K562 (cell line): Measurements from ENCODE around the gene TANGO6. TPM values are rescaled to one million over a fixed set of nuclear protein-coding genes. Genes with fewer than 3 reads are reported as not detected.

Experiments used
- ELF1 ChIP-seq: fragments of 200-800 bp; sonication (Bioruptor generic); IDR thresholded peaks from 2 replicates; pipeline ENCODE4 v1.6.1; 2016; ENCODE audit warnings: missing genetic modification characterization, missing compliant biosample characterization
- HDAC1 ChIP-seq, 2 experiments: fragments of 450-650 bp; IDR thresholded peaks; 2 replicates each; pipeline ENCODE4 v1.6.1; 2016 to 2017; ENCODE audit warnings: inconsistent platforms in 1 of 2, mild to moderate bottlenecking in 1 of 2, moderate library complexity in 1 of 2
- MAZ ChIP-seq, 2 experiments: fragments of 450-650 bp in 1 of 2; sonication (generic) in 1 of 2; formaldehyde crosslinking; IDR thresholded peaks in 1 of 2; conservative IDR thresholded peaks in 1 of 2; 2 replicates each; pipeline versions ENCODE4 v1.4.0 to v1.5.0; 2020; ENCODE audit warnings: mild to moderate bottlenecking in 1 of 2, missing genetic modification reagents in 1 of 2
- MTA3 ChIP-seq: fragments of 450-650 bp; formaldehyde crosslinking; IDR thresholded peaks from 2 replicates; pipeline ENCODE4 v1.6.1; 2017; ENCODE audit warnings: mild to moderate bottlenecking, borderline replicate concordance
- POLR2B ChIP-seq: fragments of 450-650 bp; IDR thresholded peaks from 2 replicates; pipeline ENCODE4 v1.6.1; 2018; ENCODE audit warnings: low read depth; ENCODE audit not compliant: partially characterized antibody
- RAD21 ChIP-seq, 2 experiments: fragments of 250-450 bp in 1 of 2; fragments of 450-650 bp in 1 of 2; sonication (Bioruptor Pico) in 1 of 2; formaldehyde crosslinking in 1 of 2; IDR thresholded peaks in 1 of 2; conservative IDR thresholded peaks in 1 of 2; 2 replicates each; pipeline versions ENCODE4 v1.4.0 to v1.8.0; 2020 to 2022; ENCODE audit warnings: mild to moderate bottlenecking in 2 of 2, moderate library complexity in 1 of 2
- ZNF175 ChIP-seq: fragments of 200-800 bp; sonication (Bioruptor generic); IDR thresholded peaks from 2 replicates; pipeline ENCODE4 v1.6.1; 2016; ENCODE audit warnings: low read depth, mild to moderate bottlenecking, missing genetic modification characterization, missing compliant biosample characterization
- ZNF431 ChIP-seq: sonication (generic); formaldehyde crosslinking; IDR thresholded peaks from 2 replicates; pipeline ENCODE4 v1.8.0; 2022; ENCODE audit warnings: mild to moderate bottlenecking, missing genetic modification reagents
- polyA plus RNA-seq, 8 experiments: library from polyadenylated mRNA; depleted of rRNA in 4 of 8; stranded (reverse) in 5 of 8; unstranded in 3 of 8; fragments of >200 nt; fragmentation: Nextera tagmentation in 2 of 8; fragmentation: Illumina TruSeq in 1 of 8; extraction: Ambion mirVana in 2 of 8; extraction: Trizol in 1 of 8; gene quantifications; 2 replicates each; pipeline versions ENCODE4 v1.2.1 to v1.2.3, GENCODE V29; 2011 to 2014; ENCODE audit warnings: inconsistent platforms in 1 of 8, missing spikeins in 1 of 8
- total RNA-seq, 7 experiments: library from RNA; depleted of rRNA in 6 of 7; stranded (reverse); fragments of >200 nt in 6 of 7; fragmentation: Illumina TruSeq in 2 of 7; extraction: Trizol in 2 of 7; gene quantifications; 2 replicates each; pipeline versions ENCODE4 v1.2.1 to v1.2.3, GENCODE V29; 2011 to 2021; ENCODE audit warnings: low replicate concordance in 1 of 7
- TF ChIP-seq, protein P1 (sequence below): fragments of 200-600 bp; sonication (generic); IDR thresholded peaks from one replicate; pipeline ENCODE4 v1.6.1; 2012; ENCODE audit warnings: mild to moderate bottlenecking, low read depth, low read length, inconsistent platforms
- TF ChIP-seq, protein P2 (sequence below): fragments of 450-650 bp; IDR thresholded peaks from 2 replicates; pipeline ENCODE4 v1.6.1; 2014; ENCODE audit warnings: low read depth, mild to moderate bottlenecking, moderate library complexity, borderline replicate concordance
- TF ChIP-seq, protein P3 (sequence below): fragments of 450-650 bp; IDR thresholded peaks from 2 replicates; pipeline ENCODE4 v1.6.1; 2017; ENCODE audit warnings: antibody characterized with exemption

The TANGO6 gene
- total and polyA plus RNA-seq, 9 of the 15 experiments (the other 6 are each of a cell fraction or from before 2014, with no cell fraction given), result 1.6 to 15.2 (median 9.6) TPM

GRCh38 chr16:68843482-68844210, at the start of gene TANGO6 (continued):
- TF ChIP-seq, protein P1, sequence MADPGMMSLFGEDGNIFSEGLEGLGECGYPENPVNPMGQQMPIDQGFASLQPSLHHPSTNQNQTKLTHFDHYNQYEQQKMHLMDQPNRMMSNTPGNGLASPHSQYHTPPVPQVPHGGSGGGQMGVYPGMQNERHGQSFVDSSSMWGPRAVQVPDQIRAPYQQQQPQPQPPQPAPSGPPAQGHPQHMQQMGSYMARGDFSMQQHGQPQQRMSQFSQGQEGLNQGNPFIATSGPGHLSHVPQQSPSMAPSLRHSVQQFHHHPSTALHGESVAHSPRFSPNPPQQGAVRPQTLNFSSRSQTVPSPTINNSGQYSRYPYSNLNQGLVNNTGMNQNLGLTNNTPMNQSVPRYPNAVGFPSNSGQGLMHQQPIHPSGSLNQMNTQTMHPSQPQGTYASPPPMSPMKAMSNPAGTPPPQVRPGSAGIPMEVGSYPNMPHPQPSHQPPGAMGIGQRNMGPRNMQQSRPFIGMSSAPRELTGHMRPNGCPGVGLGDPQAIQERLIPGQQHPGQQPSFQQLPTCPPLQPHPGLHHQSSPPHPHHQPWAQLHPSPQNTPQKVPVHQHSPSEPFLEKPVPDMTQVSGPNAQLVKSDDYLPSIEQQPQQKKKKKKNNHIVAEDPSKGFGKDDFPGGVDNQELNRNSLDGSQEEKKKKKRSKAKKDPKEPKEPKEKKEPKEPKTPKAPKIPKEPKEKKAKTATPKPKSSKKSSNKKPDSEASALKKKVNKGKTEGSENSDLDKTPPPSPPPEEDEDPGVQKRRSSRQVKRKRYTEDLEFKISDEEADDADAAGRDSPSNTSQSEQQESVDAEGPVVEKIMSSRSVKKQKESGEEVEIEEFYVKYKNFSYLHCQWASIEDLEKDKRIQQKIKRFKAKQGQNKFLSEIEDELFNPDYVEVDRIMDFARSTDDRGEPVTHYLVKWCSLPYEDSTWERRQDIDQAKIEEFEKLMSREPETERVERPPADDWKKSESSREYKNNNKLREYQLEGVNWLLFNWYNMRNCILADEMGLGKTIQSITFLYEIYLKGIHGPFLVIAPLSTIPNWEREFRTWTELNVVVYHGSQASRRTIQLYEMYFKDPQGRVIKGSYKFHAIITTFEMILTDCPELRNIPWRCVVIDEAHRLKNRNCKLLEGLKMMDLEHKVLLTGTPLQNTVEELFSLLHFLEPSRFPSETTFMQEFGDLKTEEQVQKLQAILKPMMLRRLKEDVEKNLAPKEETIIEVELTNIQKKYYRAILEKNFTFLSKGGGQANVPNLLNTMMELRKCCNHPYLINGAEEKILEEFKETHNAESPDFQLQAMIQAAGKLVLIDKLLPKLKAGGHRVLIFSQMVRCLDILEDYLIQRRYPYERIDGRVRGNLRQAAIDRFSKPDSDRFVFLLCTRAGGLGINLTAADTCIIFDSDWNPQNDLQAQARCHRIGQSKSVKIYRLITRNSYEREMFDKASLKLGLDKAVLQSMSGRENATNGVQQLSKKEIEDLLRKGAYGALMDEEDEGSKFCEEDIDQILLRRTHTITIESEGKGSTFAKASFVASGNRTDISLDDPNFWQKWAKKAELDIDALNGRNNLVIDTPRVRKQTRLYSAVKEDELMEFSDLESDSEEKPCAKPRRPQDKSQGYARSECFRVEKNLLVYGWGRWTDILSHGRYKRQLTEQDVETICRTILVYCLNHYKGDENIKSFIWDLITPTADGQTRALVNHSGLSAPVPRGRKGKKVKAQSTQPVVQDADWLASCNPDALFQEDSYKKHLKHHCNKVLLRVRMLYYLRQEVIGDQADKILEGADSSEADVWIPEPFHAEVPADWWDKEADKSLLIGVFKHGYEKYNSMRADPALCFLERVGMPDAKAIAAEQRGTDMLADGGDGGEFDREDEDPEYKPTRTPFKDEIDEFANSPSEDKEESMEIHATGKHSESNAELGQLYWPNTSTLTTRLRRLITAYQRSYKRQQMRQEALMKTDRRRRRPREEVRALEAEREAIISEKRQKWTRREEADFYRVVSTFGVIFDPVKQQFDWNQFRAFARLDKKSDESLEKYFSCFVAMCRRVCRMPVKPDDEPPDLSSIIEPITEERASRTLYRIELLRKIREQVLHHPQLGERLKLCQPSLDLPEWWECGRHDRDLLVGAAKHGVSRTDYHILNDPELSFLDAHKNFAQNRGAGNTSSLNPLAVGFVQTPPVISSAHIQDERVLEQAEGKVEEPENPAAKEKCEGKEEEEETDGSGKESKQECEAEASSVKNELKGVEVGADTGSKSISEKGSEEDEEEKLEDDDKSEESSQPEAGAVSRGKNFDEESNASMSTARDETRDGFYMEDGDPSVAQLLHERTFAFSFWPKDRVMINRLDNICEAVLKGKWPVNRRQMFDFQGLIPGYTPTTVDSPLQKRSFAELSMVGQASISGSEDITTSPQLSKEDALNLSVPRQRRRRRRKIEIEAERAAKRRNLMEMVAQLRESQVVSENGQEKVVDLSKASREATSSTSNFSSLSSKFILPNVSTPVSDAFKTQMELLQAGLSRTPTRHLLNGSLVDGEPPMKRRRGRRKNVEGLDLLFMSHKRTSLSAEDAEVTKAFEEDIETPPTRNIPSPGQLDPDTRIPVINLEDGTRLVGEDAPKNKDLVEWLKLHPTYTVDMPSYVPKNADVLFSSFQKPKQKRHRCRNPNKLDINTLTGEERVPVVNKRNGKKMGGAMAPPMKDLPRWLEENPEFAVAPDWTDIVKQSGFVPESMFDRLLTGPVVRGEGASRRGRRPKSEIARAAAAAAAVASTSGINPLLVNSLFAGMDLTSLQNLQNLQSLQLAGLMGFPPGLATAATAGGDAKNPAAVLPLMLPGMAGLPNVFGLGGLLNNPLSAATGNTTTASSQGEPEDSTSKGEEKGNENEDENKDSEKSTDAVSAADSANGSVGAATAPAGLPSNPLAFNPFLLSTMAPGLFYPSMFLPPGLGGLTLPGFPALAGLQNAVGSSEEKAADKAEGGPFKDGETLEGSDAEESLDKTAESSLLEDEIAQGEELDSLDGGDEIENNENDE, result no peak
- TF ChIP-seq MAZ (CRISPR knock-in tag; conservative IDR thresholded peaks at IDR 0.05 in 1 of 2, IDR thresholded peaks at IDR 0.05 in 1 of 2) (peak; percentile 54 to 79; a peak in 3 of 4 replicates), ELF1 (tag) (peak; percentile 85), HDAC1 (IDR thresholded peaks at IDR 0.05) (peak in 1 of 2 experiments; percentile 83; a peak in 2 of 4 replicates), POLR2B (peak; percentile 53), RAD21 (CRISPR knock-in tag; conservative IDR thresholded peaks at IDR 0.05 in 1 of 2, IDR thresholded peaks at IDR 0.05 in 1 of 2) (peak in 1 of 2 experiments; percentile 46; a peak in 3 of 4 replicates), ZNF431 (CRISPR knock-in tag) (0 out of 2 replicates have a peak, but pooled peaks have one; percentile 12), ZNF175 (CRISPR knock-in tag) (0 out of 2 replicates have a peak, but pooled peaks have one; percentile 32), MTA3 (peak; percentile 57; the same call in 1 of the 2 replicates)
- TF ChIP-seq, protein P2, sequence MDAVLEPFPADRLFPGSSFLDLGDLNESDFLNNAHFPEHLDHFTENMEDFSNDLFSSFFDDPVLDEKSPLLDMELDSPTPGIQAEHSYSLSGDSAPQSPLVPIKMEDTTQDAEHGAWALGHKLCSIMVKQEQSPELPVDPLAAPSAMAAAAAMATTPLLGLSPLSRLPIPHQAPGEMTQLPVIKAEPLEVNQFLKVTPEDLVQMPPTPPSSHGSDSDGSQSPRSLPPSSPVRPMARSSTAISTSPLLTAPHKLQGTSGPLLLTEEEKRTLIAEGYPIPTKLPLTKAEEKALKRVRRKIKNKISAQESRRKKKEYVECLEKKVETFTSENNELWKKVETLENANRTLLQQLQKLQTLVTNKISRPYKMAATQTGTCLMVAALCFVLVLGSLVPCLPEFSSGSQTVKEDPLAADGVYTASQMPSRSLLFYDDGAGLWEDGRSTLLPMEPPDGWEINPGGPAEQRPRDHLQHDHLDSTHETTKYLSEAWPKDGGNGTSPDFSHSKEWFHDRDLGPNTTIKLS, result peak; percentile 34; the same call in 1 of the 2 replicates
- TF ChIP-seq, protein P3, sequence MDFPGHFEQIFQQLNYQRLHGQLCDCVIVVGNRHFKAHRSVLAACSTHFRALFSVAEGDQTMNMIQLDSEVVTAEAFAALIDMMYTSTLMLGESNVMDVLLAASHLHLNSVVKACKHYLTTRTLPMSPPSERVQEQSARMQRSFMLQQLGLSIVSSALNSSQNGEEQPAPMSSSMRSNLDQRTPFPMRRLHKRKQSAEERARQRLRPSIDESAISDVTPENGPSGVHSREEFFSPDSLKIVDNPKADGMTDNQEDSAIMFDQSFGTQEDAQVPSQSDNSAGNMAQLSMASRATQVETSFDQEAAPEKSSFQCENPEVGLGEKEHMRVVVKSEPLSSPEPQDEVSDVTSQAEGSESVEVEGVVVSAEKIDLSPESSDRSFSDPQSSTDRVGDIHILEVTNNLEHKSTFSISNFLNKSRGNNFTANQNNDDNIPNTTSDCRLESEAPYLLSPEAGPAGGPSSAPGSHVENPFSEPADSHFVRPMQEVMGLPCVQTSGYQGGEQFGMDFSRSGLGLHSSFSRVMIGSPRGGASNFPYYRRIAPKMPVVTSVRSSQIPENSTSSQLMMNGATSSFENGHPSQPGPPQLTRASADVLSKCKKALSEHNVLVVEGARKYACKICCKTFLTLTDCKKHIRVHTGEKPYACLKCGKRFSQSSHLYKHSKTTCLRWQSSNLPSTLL, result no peak
